PFSK-1 (cell line): ENCODE data around the gene R3HCC1L. TPM values are rescaled to one million over a fixed set of nuclear protein-coding genes. Genes with fewer than 3 reads are reported as not detected.

Experiments used
- FOXP2 ChIP-seq: optimal IDR thresholded peaks from 2 replicates; pipeline ENCODE3; 2011; ENCODE audit warnings: borderline replicate concordance, control low read depth, inconsistent platforms; ENCODE audit not compliant: insufficient read depth; ENCODE audit errors: extremely low read length, extremely low read depth
- POLR2AphosphoS5 ChIP-seq: IDR thresholded peaks from 2 replicates; pipeline ENCODE4 v1.6.1; 2012; ENCODE audit warnings: low read depth, mild to moderate bottlenecking, control low read depth, low read length, moderate library complexity
- REST ChIP-seq, 2 experiments: IDR thresholded peaks; 2 replicates each; pipeline versions ENCODE4 v1.6.1 to v1.8.0; 2011 to 2012; ENCODE audit warnings: low read depth in 2 of 2, low read length in 2 of 2, control low read depth in 1 of 2, inconsistent platforms in 1 of 2, mild to moderate bottlenecking in 1 of 2, moderate library complexity in 1 of 2; ENCODE audit not compliant: insufficient read depth in 1 of 2
- SIN3A ChIP-seq: IDR thresholded peaks from 2 replicates; pipeline ENCODE4 v1.6.1; 2012; ENCODE audit warnings: mild to moderate bottlenecking, low read length, moderate library complexity, borderline replicate concordance; ENCODE audit not compliant: insufficient read depth
- TAF1 ChIP-seq: IDR thresholded peaks from 2 replicates; pipeline ENCODE4 v1.6.1; 2012; ENCODE audit warnings: low read length, control low read depth, borderline replicate concordance; ENCODE audit not compliant: insufficient read depth
- polyA plus RNA-seq: library from polyadenylated mRNA; unstranded; fragments of >200 nt; gene quantifications from one replicate; pipeline ENCODE4 v1.2.1, GENCODE V29; 2012; ENCODE audit warnings: low read depth, missing spikeins; ENCODE audit not compliant: insufficient read length

R3HCC1L gene
- polyA plus RNA-seq = 8.2 TPM

GRCh38 chr10:98134431-98135221 is at the start of gene R3HCC1L:
Gene R3HCC1L (plus strand): TSS chr10:98134657. CDS start chr10:98208115, 73,458 bp downstream.
- no peak for TF ChIP-seq SIN3A
- TF ChIP-seq FOXP2 = peak; percentile 56
- TF ChIP-seq POLR2AphosphoS5 = peak; percentile 86
- 0 out of 4 replicates have a peak, but pooled peaks of 1 of the 2 experiments have one; percentile 45 for TF ChIP-seq REST (IDR thresholded peaks at IDR 0.05; ENCODE audit: insufficient read depth in 1 of 2, low read depth in 2 of 2, low read length in 2 of 2)
- TF ChIP-seq TAF1 = peak; percentile 69; the same call in 1 of the 2 replicates

- no peak for TF ChIP-seq FOXP2
- TF ChIP-seq SIN3A = no peak
- TF ChIP-seq POLR2AphosphoS5 = no peak
- TF ChIP-seq TAF1 = no peak
- no peak for TF ChIP-seq REST (IDR thresholded peaks at IDR 0.05; ENCODE audit: insufficient read depth in 1 of 2, low read depth in 2 of 2, low read length in 2 of 2)
Measured at GRCh38 chr10:98085238-98085637, 49.2 kb upstream of the R3HCC1L start.

GRCh38 chr10:98086837-98087708 is 47.4 kb upstream of the R3HCC1L start:
- TF ChIP-seq FOXP2 = no peak
- TF ChIP-seq REST (IDR thresholded peaks at IDR 0.05; ENCODE audit: insufficient read depth in 1 of 2, low read depth in 2 of 2, low read length in 2 of 2) = peak; percentile 67 to 90

- TF ChIP-seq FOXP2 (no peak), SIN3A (no peak), POLR2AphosphoS5 (no peak), REST (IDR thresholded peaks at IDR 0.05; ENCODE audit: insufficient read depth in 1 of 2, low read depth in 2 of 2, low read length in 2 of 2) (no peak), TAF1 (no peak)
Measured at GRCh38 chr10:98088186-98088971, 46.1 kb upstream of the R3HCC1L start.
